ENCODE measurements around the gene RBPMS2.

- TF ChIP-seq POLR2AphosphoS5 (IDR thresholded peaks at IDR 0.05) (no peak), CTCF (IDR thresholded peaks at IDR 0.05) (no peak), POLR2A (IDR thresholded peaks at IDR 0.05) (no peak)
These were observed 83.4 kb downstream of the RBPMS2 start for GRCh38 chr15:64691896-64692565.
